ENCODE results near the gene LYPD6. TPM values are rescaled to one million over a fixed set of nuclear protein-coding genes. Genes with fewer than 3 reads are reported as not detected.

LYPD6 gene
- total and polyA plus RNA-seq, 2 experiments from 2014 or later, result 4.9 to 12.4 TPM

GRCh38 chr2:149400997-149401396, 70.6 kb downstream of the LYPD6 start:
- Mint-ChIP-seq H3K9me3 (peaks cover 10% of the 10 kb centered on the region; the same call in 2 of the 3 replicates), H3K27ac (no peak overlapping the region), H3K36me3 (ENCODE audit: low read depth) (peaks cover 16% of the 10 kb centered on the region; the same call in 2 of the 3 replicates), H3K27me3 (ENCODE audit: insufficient read depth, low read depth, poor library complexity) (peaks cover 2% of the 10 kb centered on the region), H3K4me3 (no peak overlapping the region), H3K4me1 (peaks cover 8% of the 10 kb centered on the region)
- H3K4me3 ChIP-seq, result no peak overlapping the region
- no peaks in the 10 kb centered on the region; the same call in 1 of the 2 replicates for H4K20me1 ChIP-seq (replicated peaks; ENCODE audit: insufficient read depth)
- H2AFZ ChIP-seq, result no peak overlapping the region
- H3K79me2 ChIP-seq (replicated peaks; ENCODE audit: insufficient read depth), result no peaks in the 10 kb centered on the region
- H3K4me1 ChIP-seq (ENCODE audit: insufficient read depth), result no peaks in the 10 kb centered on the region; the same call in none of the 2 replicates
- DNase-seq (ENCODE audit: low spot score), result no peak
- no peaks in the 10 kb centered on the region for H3K27me3 ChIP-seq (ENCODE audit: insufficient read depth)
- no peak for TF ChIP-seq EZH2phosphoT487 (IDR thresholded peaks at IDR 0.05; ENCODE audit: unreplicated experiment)
- no peak for TF ChIP-seq EZH2 (IDR thresholded peaks at IDR 0.05; ENCODE audit: low read depth, unreplicated experiment)
- no peak for TF ChIP-seq NANOG (IDR thresholded peaks at IDR 0.05; ENCODE audit: borderline replicate concordance)
- no peak for TF ChIP-seq ZNF114 (CRISPR knock-in tag; IDR thresholded peaks at IDR 0.05)
- no peak for TF ChIP-seq POLR2AphosphoS5 (IDR thresholded peaks at IDR 0.05; ENCODE audit: low read depth)
- TF ChIP-seq ZNF462 (CRISPR knock-in tag; IDR thresholded peaks at IDR 0.05), result no peak
- TF ChIP-seq, protein P1, sequence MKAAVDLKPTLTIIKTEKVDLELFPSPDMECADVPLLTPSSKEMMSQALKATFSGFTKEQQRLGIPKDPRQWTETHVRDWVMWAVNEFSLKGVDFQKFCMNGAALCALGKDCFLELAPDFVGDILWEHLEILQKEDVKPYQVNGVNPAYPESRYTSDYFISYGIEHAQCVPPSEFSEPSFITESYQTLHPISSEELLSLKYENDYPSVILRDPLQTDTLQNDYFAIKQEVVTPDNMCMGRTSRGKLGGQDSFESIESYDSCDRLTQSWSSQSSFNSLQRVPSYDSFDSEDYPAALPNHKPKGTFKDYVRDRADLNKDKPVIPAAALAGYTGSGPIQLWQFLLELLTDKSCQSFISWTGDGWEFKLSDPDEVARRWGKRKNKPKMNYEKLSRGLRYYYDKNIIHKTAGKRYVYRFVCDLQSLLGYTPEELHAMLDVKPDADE (IDR thresholded peaks at IDR 0.05), result no peak
- TF ChIP-seq, protein P2, sequence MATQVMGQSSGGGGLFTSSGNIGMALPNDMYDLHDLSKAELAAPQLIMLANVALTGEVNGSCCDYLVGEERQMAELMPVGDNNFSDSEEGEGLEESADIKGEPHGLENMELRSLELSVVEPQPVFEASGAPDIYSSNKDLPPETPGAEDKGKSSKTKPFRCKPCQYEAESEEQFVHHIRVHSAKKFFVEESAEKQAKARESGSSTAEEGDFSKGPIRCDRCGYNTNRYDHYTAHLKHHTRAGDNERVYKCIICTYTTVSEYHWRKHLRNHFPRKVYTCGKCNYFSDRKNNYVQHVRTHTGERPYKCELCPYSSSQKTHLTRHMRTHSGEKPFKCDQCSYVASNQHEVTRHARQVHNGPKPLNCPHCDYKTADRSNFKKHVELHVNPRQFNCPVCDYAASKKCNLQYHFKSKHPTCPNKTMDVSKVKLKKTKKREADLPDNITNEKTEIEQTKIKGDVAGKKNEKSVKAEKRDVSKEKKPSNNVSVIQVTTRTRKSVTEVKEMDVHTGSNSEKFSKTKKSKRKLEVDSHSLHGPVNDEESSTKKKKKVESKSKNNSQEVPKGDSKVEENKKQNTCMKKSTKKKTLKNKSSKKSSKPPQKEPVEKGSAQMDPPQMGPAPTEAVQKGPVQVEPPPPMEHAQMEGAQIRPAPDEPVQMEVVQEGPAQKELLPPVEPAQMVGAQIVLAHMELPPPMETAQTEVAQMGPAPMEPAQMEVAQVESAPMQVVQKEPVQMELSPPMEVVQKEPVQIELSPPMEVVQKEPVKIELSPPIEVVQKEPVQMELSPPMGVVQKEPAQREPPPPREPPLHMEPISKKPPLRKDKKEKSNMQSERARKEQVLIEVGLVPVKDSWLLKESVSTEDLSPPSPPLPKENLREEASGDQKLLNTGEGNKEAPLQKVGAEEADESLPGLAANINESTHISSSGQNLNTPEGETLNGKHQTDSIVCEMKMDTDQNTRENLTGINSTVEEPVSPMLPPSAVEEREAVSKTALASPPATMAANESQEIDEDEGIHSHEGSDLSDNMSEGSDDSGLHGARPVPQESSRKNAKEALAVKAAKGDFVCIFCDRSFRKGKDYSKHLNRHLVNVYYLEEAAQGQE (IDR thresholded peaks at IDR 0.05; ENCODE audit: unreplicated experiment), result no peak
- TF ChIP-seq JUNB (IDR thresholded peaks at IDR 0.05; ENCODE audit: unreplicated experiment), result no peak
- TF ChIP-seq CREB1 (CRISPR knock-in tag; IDR thresholded peaks at IDR 0.05; ENCODE audit: low read depth), result no peak
- TF ChIP-seq, protein P3, sequence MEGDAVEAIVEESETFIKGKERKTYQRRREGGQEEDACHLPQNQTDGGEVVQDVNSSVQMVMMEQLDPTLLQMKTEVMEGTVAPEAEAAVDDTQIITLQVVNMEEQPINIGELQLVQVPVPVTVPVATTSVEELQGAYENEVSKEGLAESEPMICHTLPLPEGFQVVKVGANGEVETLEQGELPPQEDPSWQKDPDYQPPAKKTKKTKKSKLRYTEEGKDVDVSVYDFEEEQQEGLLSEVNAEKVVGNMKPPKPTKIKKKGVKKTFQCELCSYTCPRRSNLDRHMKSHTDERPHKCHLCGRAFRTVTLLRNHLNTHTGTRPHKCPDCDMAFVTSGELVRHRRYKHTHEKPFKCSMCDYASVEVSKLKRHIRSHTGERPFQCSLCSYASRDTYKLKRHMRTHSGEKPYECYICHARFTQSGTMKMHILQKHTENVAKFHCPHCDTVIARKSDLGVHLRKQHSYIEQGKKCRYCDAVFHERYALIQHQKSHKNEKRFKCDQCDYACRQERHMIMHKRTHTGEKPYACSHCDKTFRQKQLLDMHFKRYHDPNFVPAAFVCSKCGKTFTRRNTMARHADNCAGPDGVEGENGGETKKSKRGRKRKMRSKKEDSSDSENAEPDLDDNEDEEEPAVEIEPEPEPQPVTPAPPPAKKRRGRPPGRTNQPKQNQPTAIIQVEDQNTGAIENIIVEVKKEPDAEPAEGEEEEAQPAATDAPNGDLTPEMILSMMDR (conservative IDR thresholded peaks at IDR 0.05; ENCODE audit: low read depth in 2 of 2), result no peak
- no peaks in the 10 kb centered on the region for H3K36me3 ChIP-seq (ENCODE audit: insufficient read depth)
- H3K27ac ChIP-seq (ENCODE audit: low read depth), result no peak overlapping the region
- H3F3A ChIP-seq (replicated peaks; ENCODE audit: low read depth), result no peaks in the 10 kb centered on the region
- H3K4me2 ChIP-seq, result no peak overlapping the region
- H3K9me2 ChIP-seq (ENCODE audit: insufficient read depth), result no peaks in the 10 kb centered on the region
- ATAC-seq, result no peak

Data from GM23338 (cell line).